Activated CD4-positive, CD25-positive, alpha-beta regulatory T cell treated with anti-CD3 and anti-CD28 coated beads, Interleukin-2, amount 50 U/mL, for 72 hours (primary cell): ENCODE data around the gene STARD13.

ENCODE experiments used
- DNase-seq: peaks from one replicate; pipeline ENCODE4 v3.0.0; 2021

The STARD13 gene

DNA sequence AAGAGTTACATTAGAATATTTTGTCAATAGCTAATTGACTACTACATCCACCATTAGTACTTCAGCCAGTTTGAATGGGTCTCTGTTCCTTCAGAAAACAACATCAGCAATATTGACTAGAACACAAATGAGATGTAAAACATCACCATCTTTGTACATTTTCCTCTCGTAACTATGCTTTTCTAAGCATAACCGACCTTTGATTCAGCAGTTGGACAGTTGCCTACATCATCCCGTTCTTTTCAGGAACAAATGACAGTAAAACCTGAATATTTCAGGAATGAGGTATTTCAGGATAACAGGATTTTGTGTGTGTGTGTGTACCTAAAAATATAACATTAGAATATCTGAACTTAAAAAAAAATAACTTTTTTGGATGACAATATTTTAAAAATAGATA, 60.9 kb downstream of the STARD13 start:
- DNase-seq, result no peak

GRCh38 chr13:33224191-33224590, 61.4 kb downstream of the STARD13 start:
- no peak for DNase-seq

DNA sequence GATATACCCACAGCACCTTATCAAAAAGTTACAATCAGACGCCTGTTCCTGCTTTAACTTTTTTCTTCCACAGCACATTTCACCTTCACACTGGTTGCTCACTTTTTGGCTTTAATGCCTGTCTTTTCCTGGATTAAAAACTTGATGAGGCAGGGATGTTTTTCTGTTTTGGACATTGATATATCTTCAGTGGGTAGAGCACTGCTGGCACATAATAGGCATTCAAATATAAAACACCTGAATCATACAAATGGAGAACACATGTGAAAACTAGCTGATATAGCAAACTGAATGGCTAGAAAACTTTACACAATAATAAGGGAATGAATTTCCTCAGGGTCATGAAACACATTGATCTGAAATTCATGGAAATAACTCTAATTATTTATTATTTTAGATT, 65.6 kb downstream of the STARD13 start:
- DNase-seq, result no peak

GRCh38 chr13:33218426-33218825, 67.1 kb downstream of the STARD13 start:
- DNase-seq, result no peak

- DNase-seq, result no peak
Measured at GRCh38 chr13:33218020-33218419, 67.5 kb downstream of the STARD13 start.

DNA sequence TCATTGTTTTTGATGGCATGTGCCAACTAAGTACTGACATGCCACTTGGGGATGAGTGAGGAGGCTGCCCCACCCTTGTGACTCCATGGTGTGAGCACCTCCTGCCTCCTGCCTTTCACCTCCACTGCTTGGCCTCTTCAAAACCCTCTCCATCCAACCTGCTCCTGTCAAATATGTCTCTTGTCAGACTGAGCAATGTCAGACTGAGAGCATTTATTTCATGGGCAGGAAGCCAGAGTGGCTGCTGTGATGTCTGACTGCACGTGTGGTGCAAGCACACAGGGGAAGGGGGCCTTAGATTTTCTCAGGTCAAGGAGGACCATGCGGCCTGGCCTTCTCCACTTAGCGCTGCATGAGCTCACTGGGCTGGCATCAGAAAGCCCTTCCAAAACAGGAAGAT, 68.3 kb downstream of the STARD13 start:
- no peak for DNase-seq

- no peak for DNase-seq
Measured at GRCh38 chr13:33213797-33214196, 71.8 kb downstream of the STARD13 start.

- DNase-seq, result no peak
Measured at GRCh38 chr13:33213024-33213768, 72.4 kb downstream of the STARD13 start.

DNA sequence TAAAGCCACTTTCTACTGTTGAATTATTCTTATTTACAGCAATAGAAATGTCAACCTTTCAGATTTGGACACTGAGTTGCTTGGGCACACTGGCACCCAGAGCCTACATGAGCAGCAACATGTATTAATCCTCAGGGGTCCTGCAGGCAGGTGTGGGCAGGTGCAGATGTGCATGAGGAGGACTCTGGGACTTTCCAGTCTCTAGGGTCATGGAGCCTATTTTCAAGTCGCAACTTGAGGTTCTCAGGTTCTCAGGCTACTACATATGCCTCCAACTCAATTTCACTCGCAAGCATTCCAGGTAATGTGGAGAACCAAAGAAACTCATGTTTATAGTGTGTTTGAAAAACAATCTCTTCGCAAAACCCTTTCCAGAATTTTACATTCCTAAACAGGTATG, 73.2 kb downstream of the STARD13 start:
- DNase-seq, result no peak

DNA sequence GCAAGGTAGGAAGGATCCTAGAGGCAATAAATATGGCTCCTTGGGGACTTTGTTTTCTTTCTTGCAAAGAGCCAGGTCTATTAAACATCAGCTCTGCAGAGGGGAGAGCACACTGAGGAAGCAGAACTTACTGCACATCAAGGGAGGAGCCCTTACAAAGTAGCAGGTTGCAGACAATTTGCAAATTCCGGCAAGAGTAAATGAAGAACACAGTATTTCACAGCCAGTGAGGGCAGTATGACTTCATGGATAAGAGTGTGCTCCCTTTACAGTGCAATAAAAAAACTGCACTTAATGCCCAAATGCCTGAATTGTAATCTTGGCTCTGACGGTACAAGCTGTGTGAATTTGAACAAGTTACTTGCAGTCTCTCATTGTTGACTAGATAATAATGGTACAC, 75.5 kb downstream of the STARD13 start:
- no peak for DNase-seq

- DNase-seq, result no peak
Measured at GRCh38 chr13:33208290-33209220, 77.0 kb downstream of the STARD13 start.

GRCh38 chr13:33207615-33207961, 78.0 kb downstream of the STARD13 start:
- no peak for DNase-seq

DNA sequence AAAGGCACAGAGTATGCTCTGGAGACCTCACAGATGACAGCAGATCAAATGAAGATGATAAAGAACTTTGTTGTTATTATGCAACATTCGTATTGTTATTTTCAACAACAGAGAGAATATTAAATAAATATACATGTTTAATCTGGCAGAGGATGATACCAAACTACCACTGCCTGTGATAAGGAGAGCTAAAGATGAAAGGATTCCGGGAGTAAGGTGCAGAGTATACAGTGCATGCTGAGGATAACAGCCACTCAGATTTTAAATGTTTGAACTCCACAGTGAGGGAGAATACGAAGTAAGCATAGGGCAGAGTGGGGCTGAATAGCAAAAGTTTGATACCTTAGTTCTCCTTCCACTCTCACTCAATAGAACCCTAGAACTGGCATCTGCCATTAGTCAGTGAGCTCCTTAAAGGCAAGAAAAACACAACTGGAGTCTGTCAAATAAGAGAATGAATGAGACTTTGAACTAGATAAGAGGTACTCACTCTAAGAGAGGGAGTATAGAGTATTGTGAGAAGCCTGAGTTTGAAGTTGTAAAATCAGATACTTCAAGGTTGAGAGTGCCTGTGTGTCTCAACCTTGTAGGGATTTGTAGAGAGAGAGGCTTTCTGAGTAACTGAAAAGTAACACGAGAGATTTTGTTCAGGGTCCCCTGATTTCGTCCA, 78.5 kb downstream of the STARD13 start:
- no peak for DNase-seq

GRCh38 chr13:33206425-33206824, 79.1 kb downstream of the STARD13 start:
- DNase-seq, result no peak

DNA sequence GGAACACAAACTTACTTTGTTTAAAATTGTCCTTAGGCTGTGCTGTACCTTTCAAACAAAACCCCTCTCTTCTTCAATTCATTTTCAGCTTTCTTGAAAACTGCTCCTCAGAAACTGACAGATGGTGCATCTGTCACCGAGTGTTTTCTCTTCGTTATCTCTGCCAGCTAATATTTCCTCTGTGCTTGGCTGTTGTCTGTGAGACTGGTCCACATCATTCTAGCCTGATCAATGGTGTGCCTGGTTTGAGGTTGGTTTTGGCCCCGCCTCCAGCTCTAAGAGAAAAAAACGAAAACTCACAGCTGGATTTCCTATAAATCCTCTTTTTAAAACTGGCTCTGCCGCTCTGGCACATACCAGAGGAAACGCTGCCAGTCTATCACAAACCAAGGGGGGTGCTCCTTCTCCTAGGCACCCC, 79.7 kb downstream of the STARD13 start:
- no peak for DNase-seq

- no peak for DNase-seq
Measured at GRCh38 chr13:33205224-33205623, 80.3 kb downstream of the STARD13 start.

GRCh38 chr13:33204130-33204927, 81.2 kb downstream of the STARD13 start:
- no peak for DNase-seq

- DNase-seq, result no peak
Measured at GRCh38 chr13:33202644-33203169, 82.8 kb downstream of the STARD13 start.

DNA sequence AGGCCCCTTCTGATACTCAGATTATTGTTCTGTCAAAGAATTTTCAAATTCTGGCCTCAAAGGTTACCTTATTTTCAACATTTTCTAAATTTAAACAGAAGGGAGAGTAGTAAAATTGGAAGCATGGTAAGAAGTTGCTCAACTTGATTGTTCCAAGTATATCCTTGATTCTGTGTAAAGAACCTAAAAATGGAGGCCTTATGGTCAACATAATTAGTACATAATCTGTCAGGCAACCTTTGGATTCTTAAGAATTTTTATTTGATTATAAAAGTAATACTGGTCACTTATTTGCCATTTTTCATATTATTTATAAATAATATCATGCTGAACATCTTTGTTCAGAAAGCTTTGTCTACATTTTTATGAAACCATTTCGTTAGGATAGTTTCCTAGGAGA, 83.9 kb downstream of the STARD13 start:
- no peak for DNase-seq

GRCh38 chr13:33199289-33199850, 86.2 kb downstream of the STARD13 start:
- no peak for DNase-seq

- no peak for DNase-seq
Measured at GRCh38 chr13:33197541-33197971, 88.0 kb downstream of the STARD13 start.

- no peak for DNase-seq
Measured at GRCh38 chr13:33196767-33197166, 88.8 kb downstream of the STARD13 start.
